GM23338 (cell line): ENCODE data around the gene CNTNAP2. TPM values are rescaled to one million over a fixed set of nuclear protein-coding genes. Genes with fewer than 3 reads are reported as not detected.

Source experiments
- ATAC-seq: fragments of 200-7000 bp; cut with Tn5 transposase; 3 replicates; pipeline ENCODE4 v1.9.1; 2020
- DNase-seq: peaks from one replicate; pipeline ENCODE4 v3.0.0-alpha.2; 2015; ENCODE audit warnings: low spot score
- H2AFZ ChIP-seq: fragments of 200-600 bp; sonication (generic); 2 replicates; pipeline ENCODE4 v1.8.0; 2016; ENCODE audit warnings: antibody characterized with exemption, mild to moderate bottlenecking, moderate library complexity
- H3F3A ChIP-seq: fragments of 200-600 bp; sonication (generic); replicated peaks from 2 replicates; pipeline ENCODE4 v1.8.0; 2017; ENCODE audit warnings: antibody characterized with exemption, mixed run types, low read depth
- H3K27ac ChIP-seq: fragments of 200-600 bp; sonication (generic); 2 replicates; pipeline ENCODE4 v1.6.1; 2016; ENCODE audit warnings: low read depth
- H3K27me3 ChIP-seq: fragments of 200-600 bp; sonication (generic); 2 replicates; pipeline ENCODE4 v1.8.0; 2016; ENCODE audit warnings: mild to moderate bottlenecking, mixed run types, moderate library complexity; ENCODE audit not compliant: insufficient read depth
- H3K36me3 ChIP-seq: fragments of 200-600 bp; sonication (generic); 2 replicates; pipeline ENCODE4 v1.8.0; 2016; ENCODE audit warnings: mild to moderate bottlenecking; ENCODE audit not compliant: insufficient read depth
- H3K4me1 ChIP-seq: fragments of 200-600 bp; sonication (generic); 2 replicates; pipeline ENCODE4 v1.8.0; 2016; ENCODE audit warnings: mild to moderate bottlenecking, moderate library complexity; ENCODE audit not compliant: insufficient read depth
- H3K4me2 ChIP-seq: fragments of 200-600 bp; sonication (generic); 2 replicates; pipeline ENCODE4 v1.7.1; 2017; ENCODE audit warnings: mixed run types
- H3K4me3 ChIP-seq: fragments of 200-600 bp; sonication (generic); 2 replicates; pipeline ENCODE4 v1.6.1; 2016; ENCODE audit warnings: mixed run types
- H3K79me2 ChIP-seq: fragments of 200-600 bp; sonication (generic); replicated peaks from 2 replicates; pipeline ENCODE4 v1.8.0; 2017; ENCODE audit warnings: mild to moderate bottlenecking; ENCODE audit not compliant: insufficient read depth
- H3K9me2 ChIP-seq: fragments of 200-600 bp; sonication (generic); 2 replicates; pipeline ENCODE4 v1.8.0; 2017; ENCODE audit not compliant: insufficient read depth
- H4K20me1 ChIP-seq: fragments of 200-600 bp; sonication (generic); replicated peaks from 2 replicates; pipeline ENCODE4 v1.8.0; 2017; ENCODE audit warnings: mild to moderate bottlenecking; ENCODE audit not compliant: insufficient read depth
- H3K27ac Mint-ChIP-seq: 2 replicates; pipeline ENCODE4 v1.8.0; 2020; ENCODE audit warnings: inconsistent platforms, mild to moderate bottlenecking, moderate library complexity, mixed read lengths
- H3K27me3 Mint-ChIP-seq: 3 replicates; pipeline ENCODE4 v1.8.0; 2022; ENCODE audit warnings: low read depth, mild to moderate bottlenecking, moderate library complexity, mixed read lengths, inconsistent platforms; ENCODE audit not compliant: insufficient read depth, poor library complexity
- H3K36me3 Mint-ChIP-seq: 3 replicates; pipeline ENCODE4 v1.8.0; 2021; ENCODE audit warnings: low read depth, mild to moderate bottlenecking, inconsistent platforms, moderate library complexity, mixed read lengths
- H3K4me1 Mint-ChIP-seq: 3 replicates; pipeline ENCODE4 v1.8.0; 2020; ENCODE audit warnings: mild to moderate bottlenecking, inconsistent platforms, mixed read lengths
- H3K4me3 Mint-ChIP-seq: 3 replicates; pipeline ENCODE4 v1.8.0; 2021; ENCODE audit warnings: moderate library complexity, mild to moderate bottlenecking, inconsistent platforms, mixed read lengths
- H3K9me3 Mint-ChIP-seq: 3 replicates; pipeline ENCODE4 v1.8.0; 2020; ENCODE audit warnings: moderate library complexity, mild to moderate bottlenecking, inconsistent platforms, mixed read lengths
- CREB1 ChIP-seq: fragments of 250-450 bp; sonication (Bioruptor Pico); IDR thresholded peaks from 2 replicates; pipeline ENCODE4 v1.5.0; 2020; ENCODE audit warnings: low read depth, mild to moderate bottlenecking, moderate library complexity
- CTCF ChIP-seq, 2 experiments: fragments of 200-600 bp in 1 of 2; sonication (generic) in 1 of 2; conservative IDR thresholded peaks; 2 replicates each; pipeline versions ENCODE4 v1.5.1 to v1.6.1; 2016 to 2017; ENCODE audit warnings: antibody characterized with exemption in 2 of 2, low read depth in 2 of 2, mild to moderate bottlenecking in 2 of 2, moderate library complexity in 1 of 2
- ETS1 ChIP-seq: IDR thresholded peaks from 2 replicates; pipeline ENCODE4 v1.6.1; 2016; ENCODE audit warnings: antibody characterized with exemption
- EZH2 ChIP-seq: fragments of 200-600 bp; sonication (generic); IDR thresholded peaks from one replicate; pipeline ENCODE4 v1.8.0; 2017; ENCODE audit warnings: antibody characterized with exemption, mild to moderate bottlenecking, low read depth; ENCODE audit not compliant: unreplicated experiment
- EZH2phosphoT487 ChIP-seq: fragments of 200-600 bp; sonication (generic); IDR thresholded peaks from one replicate; pipeline ENCODE4 v1.8.1; 2018; ENCODE audit warnings: antibody characterized with exemption; ENCODE audit not compliant: unreplicated experiment
- JUNB ChIP-seq: IDR thresholded peaks from one replicate; pipeline ENCODE4 v1.6.1; 2016; ENCODE audit warnings: antibody characterized with exemption; ENCODE audit not compliant: unreplicated experiment
- NANOG ChIP-seq: IDR thresholded peaks from 2 replicates; pipeline ENCODE4 v1.6.1; 2016; ENCODE audit warnings: antibody characterized with exemption, borderline replicate concordance
- POLR2AphosphoS5 ChIP-seq: IDR thresholded peaks from 2 replicates; pipeline ENCODE4 v1.6.1; 2016; ENCODE audit warnings: antibody characterized with exemption, low read depth
- REST ChIP-seq: IDR thresholded peaks from one replicate; pipeline ENCODE4 v1.6.1; 2018; ENCODE audit warnings: antibody characterized with exemption; ENCODE audit not compliant: unreplicated experiment
- STAT1 ChIP-seq: IDR thresholded peaks from one replicate; pipeline ENCODE4 v1.6.1; 2016; ENCODE audit warnings: antibody characterized with exemption; ENCODE audit not compliant: unreplicated experiment
- ZNF114 ChIP-seq: fragments of 250-450 bp; sonication (Bioruptor Pico); IDR thresholded peaks from 2 replicates; pipeline ENCODE4 v1.5.0; 2020; ENCODE audit warnings: mild to moderate bottlenecking, moderate library complexity
- ZNF331 ChIP-seq: fragments of 250-450 bp; sonication (Bioruptor Pico); IDR thresholded peaks from 2 replicates; pipeline ENCODE4 v1.5.0; 2020; ENCODE audit warnings: low read depth, mild to moderate bottlenecking, moderate library complexity
- ZNF462 ChIP-seq: fragments of 250-450 bp; sonication (Bioruptor Pico); IDR thresholded peaks from 2 replicates; pipeline ENCODE4 v1.5.0; 2020; ENCODE audit warnings: mild to moderate bottlenecking, moderate library complexity
- polyA plus RNA-seq: library from polyadenylated mRNA; unstranded; fragments of >200 nt; fragmentation: Nextera tagmentation; extraction: Ambion mirVana; gene quantifications from 2 replicates; pipeline ENCODE4 v1.2.1, GENCODE V29; 2016
- total RNA-seq: library from RNA; depleted of rRNA; stranded (reverse); fragments of >200 nt; shearing (Covaris generic); gene quantifications from 2 replicates; pipeline ENCODE4 v1.2.3, GENCODE V29; 2014

The CNTNAP2 gene
- total and polyA plus RNA-seq, 2 experiments from 2014 or later = 38.2 to 61.3 TPM

- no peak for DNase-seq
- no peaks in the 10 kb centered on the region for H4K20me1 ChIP-seq
- H3K9me2 ChIP-seq = no peaks in the 10 kb centered on the region
- TF ChIP-seq ZNF331 (CRISPR knock-in tag) = no peak
- no peak for TF ChIP-seq JUNB
- no peak for TF ChIP-seq STAT1
- TF ChIP-seq EZH2 = no peak
- TF ChIP-seq CTCF (conservative IDR thresholded peaks at IDR 0.05; ENCODE audit: low read depth in 2 of 2) = no peak
- TF ChIP-seq CREB1 (CRISPR knock-in tag) = no peak
- no peak for TF ChIP-seq POLR2AphosphoS5
- no peak for TF ChIP-seq REST
- no peak for TF ChIP-seq ZNF114 (CRISPR knock-in tag)
- no peak for TF ChIP-seq EZH2phosphoT487
- TF ChIP-seq ZNF462 (CRISPR knock-in tag) = no peak
- no peak for TF ChIP-seq NANOG
- TF ChIP-seq ETS1 = no peak
- no peaks in the 10 kb centered on the region for H3K79me2 ChIP-seq
- no peak overlapping the region for H2AFZ ChIP-seq
- no peak overlapping the region for H3K4me3 ChIP-seq
- no peak for ATAC-seq
- H3K4me3 Mint-ChIP-seq = no peak overlapping the region
- H3K27me3 Mint-ChIP-seq = peaks cover 6% of the 10 kb centered on the region
- peaks cover 7% of the 10 kb centered on the region; the same call in 1 of the 3 replicates for H3K36me3 Mint-ChIP-seq
- H3K36me3 ChIP-seq = no peaks in the 10 kb centered on the region; the same call in none of the 2 replicates
- no peak overlapping the region for H3K27ac Mint-ChIP-seq
- H3K27ac ChIP-seq = no peak overlapping the region
- no peaks in the 10 kb centered on the region for H3K27me3 ChIP-seq
- no peaks in the 10 kb centered on the region for H3F3A ChIP-seq
- H3K9me3 Mint-ChIP-seq = no peaks in the 10 kb centered on the region
- H3K4me1 Mint-ChIP-seq = peaks cover 12% of the 10 kb centered on the region
- peaks cover 3% of the 10 kb centered on the region; the same call in 1 of the 2 replicates for H3K4me1 ChIP-seq
- no peak overlapping the region for H3K4me2 ChIP-seq
Measured at GRCh38 chr7:148408307-148408706, 2291.7 kb downstream of the CNTNAP2 start.
